DND-41 (cell line): ENCODE data around the gene TRIP10.
A peak's percentile ranks its signal among the peaks of the same experiment; 100 is the strongest.

Experiments
- ATAC-seq: fragments of 200-7000 bp; cut with Tn5 transposase; 3 replicates; pipeline ENCODE4 v1.9.1; 2021; ENCODE audit warnings: low read depth; ENCODE audit not compliant: insufficient read depth
- DNase-seq: peaks from one replicate; pipeline ENCODE4 v3.0.0-alpha.2; 2020
- H2AFZ ChIP-seq: 2 replicates; pipeline ENCODE4 v1.6.0; 2012; ENCODE audit warnings: low read depth, low read length
- H3K27ac ChIP-seq: 2 replicates; pipeline ENCODE4 v1.5.1; 2012; ENCODE audit warnings: low read length, inconsistent platforms
- H3K27me3 ChIP-seq: fragments of 200-600 bp; sonication (generic); 2 replicates; pipeline ENCODE4 v1.6.0; 2012; ENCODE audit warnings: low read length, mild to moderate bottlenecking, inconsistent platforms; ENCODE audit not compliant: insufficient read depth, poor library complexity
- H3K36me3 ChIP-seq: 2 replicates; pipeline ENCODE4 v1.5.1; 2012; ENCODE audit warnings: low read length, inconsistent platforms; ENCODE audit not compliant: insufficient read depth
- H3K4me1 ChIP-seq: 2 replicates; pipeline ENCODE4 v1.5.1; 2012; ENCODE audit warnings: mild to moderate bottlenecking, low read length; ENCODE audit not compliant: insufficient read depth
- H3K4me2 ChIP-seq: 2 replicates; pipeline ENCODE4 v1.6.0; 2012; ENCODE audit warnings: mild to moderate bottlenecking, moderate library complexity, low read length, inconsistent platforms; ENCODE audit not compliant: insufficient read depth
- H3K4me3 ChIP-seq, 2 experiments: fragments of 200-600 bp in 1 of 2; shearing (Covaris generic) in 1 of 2; 2 replicates each; pipeline ENCODE4 v1.5.1; 2012 to 2016; ENCODE audit warnings: inconsistent platforms in 2 of 2, low read length in 2 of 2, mild to moderate bottlenecking in 2 of 2, low read depth in 1 of 2, moderate library complexity in 1 of 2
- H3K79me2 ChIP-seq: 2 replicates; pipeline ENCODE4 v1.6.0; 2012; ENCODE audit warnings: low read length, inconsistent platforms; ENCODE audit not compliant: insufficient read depth
- H3K9ac ChIP-seq: 2 replicates; pipeline ENCODE4 v1.6.0; 2012; ENCODE audit warnings: low read depth, mild to moderate bottlenecking, inconsistent platforms, low read length, moderate library complexity
- H3K9me3 ChIP-seq: 2 replicates; pipeline ENCODE4 v1.5.1; 2012; ENCODE audit warnings: low read length, moderate library complexity, mild to moderate bottlenecking, inconsistent platforms; ENCODE audit not compliant: insufficient read depth, severe bottlenecking
- H4K20me1 ChIP-seq: 2 replicates; pipeline ENCODE4 v1.6.0; 2012; ENCODE audit warnings: low read length; ENCODE audit not compliant: insufficient read depth
- CTCF ChIP-seq: IDR thresholded peaks from 2 replicates; pipeline ENCODE4 v1.5.1; 2012; ENCODE audit warnings: borderline replicate concordance, low read length, moderate library complexity, mild to moderate bottlenecking; ENCODE audit not compliant: poor library complexity, severe bottlenecking; ENCODE audit errors: extremely low read depth
- EZH2 ChIP-seq: IDR thresholded peaks from 3 replicates; pipeline ENCODE4 v1.6.1; 2012; ENCODE audit warnings: borderline replicate concordance, low read depth, mild to moderate bottlenecking, moderate library complexity, low read length, inconsistent platforms; ENCODE audit not compliant: severe bottlenecking

The TRIP10 gene

GRCh38 chr19:6752256-6753177 lies 13.0 kb downstream of the TRIP10 start:
- Histone ChIP-seq H4K20me1 (no peaks in the 10 kb centered on the region), H3K27me3 (no peaks in the 10 kb centered on the region), H3K79me2 (no peaks in the 10 kb centered on the region), H3K4me3 (peak overlapping the region in 1 of 2 experiments; percentile 60; a peak in 2 of 4 replicates), H3K36me3 (peaks cover 12% of the 10 kb centered on the region), H3K4me1 (peaks cover 16% of the 10 kb centered on the region), H2AFZ (peak overlapping the region; percentile 88), H3K4me2 (peak overlapping the region; percentile 89), H3K9ac (peak overlapping the region; percentile 49; the same call in 1 of the 2 replicates), H3K27ac (peak overlapping the region; percentile 69; the same call in 1 of the 2 replicates), H3K9me3 (no peaks in the 10 kb centered on the region)
- DNase-seq (no peak), ATAC-seq (no peak)
- TF ChIP-seq EZH2 = no peak
- TF ChIP-seq CTCF = no peak

- peak; percentile 89 for DNase-seq
- TF ChIP-seq EZH2 = no peak
- peak; percentile 58 for TF ChIP-seq CTCF
- Histone ChIP-seq H3K4me2 (peak overlapping the region; percentile 89), H3K4me3 (peak overlapping the region in 1 of 2 experiments; percentile 60; a peak in 3 of 4 replicates), H3K36me3 (peaks cover 12% of the 10 kb centered on the region), H2AFZ (peak overlapping the region; percentile 88), H3K9me3 (no peaks in the 10 kb centered on the region), H3K79me2 (no peaks in the 10 kb centered on the region), H3K27ac (peak overlapping the region; percentile 69), H3K27me3 (no peaks in the 10 kb centered on the region), H3K4me1 (peaks cover 16% of the 10 kb centered on the region), H3K9ac (peak overlapping the region; percentile 49), H4K20me1 (no peaks in the 10 kb centered on the region)
- ATAC-seq = peak; percentile 90
Measured at GRCh38 chr19:6753178-6754031, 13.9 kb downstream of the TRIP10 start.

GRCh38 chr19:6754136-6754535 lies 14.7 kb downstream of the TRIP10 start:
- DNase-seq (no peak), ATAC-seq (no peak)
- H4K20me1 ChIP-seq = no peaks in the 10 kb centered on the region
- H2AFZ ChIP-seq = no peak overlapping the region
- peaks cover 16% of the 10 kb centered on the region for H3K4me1 ChIP-seq
- H3K9ac ChIP-seq = peak overlapping the region; percentile 17; the same call in 1 of the 2 replicates
- H3K4me2 ChIP-seq = peak overlapping the region; percentile 89
- peaks cover 12% of the 10 kb centered on the region for H3K36me3 ChIP-seq
- no peaks in the 10 kb centered on the region for H3K27me3 ChIP-seq
- H3K27ac ChIP-seq = no peak overlapping the region
- peak overlapping the region in 1 of 2 experiments; percentile 60; a peak in 2 of 4 replicates for H3K4me3 ChIP-seq
- no peaks in the 10 kb centered on the region for H3K79me2 ChIP-seq
- TF ChIP-seq EZH2 (no peak), CTCF (no peak)
- H3K9me3 ChIP-seq = no peaks in the 10 kb centered on the region
